ENCODE results near the gene LGI2.

- TF ChIP-seq CTCF (IDR thresholded peaks at IDR 0.05; ENCODE audit: low read length) (no peak), EZH2 (optimal IDR thresholded peaks at IDR 0.05; ENCODE audit: low read depth, low read length) (no peak)
Measured at GRCh38 chr4:25000639-25001038, 30.1 kb downstream of the LGI2 start.

All from MM.1S (cell line).